ENCODE results near the gene PRSS50.

PRSS50 gene

GRCh38 chr3:46668116-46668515 is 49.6 kb downstream of the PRSS50 start:
- no peak for DNase-seq

GRCh38 chr3:46667657-46668056 is 50.0 kb downstream of the PRSS50 start:
- no peak for DNase-seq

- peak; percentile 19 for DNase-seq
Observed at GRCh38 chr3:46667061-46667621, 50.5 kb downstream of the PRSS50 start.

- DNase-seq: peak; percentile 17
Observed at GRCh38 chr3:46666453-46666845, 51.2 kb downstream of the PRSS50 start.

- no peak for DNase-seq
Observed at GRCh38 chr3:46665763-46666452, 51.8 kb downstream of the PRSS50 start.

GRCh38 chr3:46664971-46665762 is 52.5 kb downstream of the PRSS50 start:
- no peak for DNase-seq

GRCh38 chr3:46664188-46664970 is 53.3 kb downstream of the PRSS50 start:
- DNase-seq: peak; percentile 12

- peak; percentile 38 for DNase-seq
Observed at GRCh38 chr3:46663591-46664135, 54.0 kb downstream of the PRSS50 start.

GRCh38 chr3:46662771-46663551 is 54.7 kb downstream of the PRSS50 start:
- DNase-seq: peak; percentile 81
